Esophagus muscularis mucosa (tissue), 4 donors: ENCODE data around the gene CCNB1IP1. TPM values are rescaled to one million over a fixed set of nuclear protein-coding genes. Genes with fewer than 3 reads are reported as not detected.
"Not testable (repeated sequence)": the region's sequence is repeated elsewhere in the genome, so short reads cannot be mapped to it uniquely, and the experiment has no call there.

ENCODE experiments used
- DNase-seq: peaks from one replicate; pipeline ENCODE4 v3.0.0-alpha.2; 2017; ENCODE audit errors: extremely low spot score
- H3K27ac ChIP-seq, 4 donors: fragments of 200-600 bp; sonication (generic); replicated peaks in 1 of 4; 1 replicate in 3 of 4; 2 replicates in 1 of 4; pipeline ENCODE4 v1.5.1; 2016 to 2019; ENCODE audit warnings: mild to moderate bottlenecking in 1 of 4
- H3K27me3 ChIP-seq, 4 donors: fragments of 200-600 bp; sonication (generic); one replicate each; pipeline versions ENCODE4 v1.5.1 to v1.6.0; 2016 to 2019
- H3K36me3 ChIP-seq, 4 donors: fragments of 200-600 bp; sonication (generic); one replicate each; pipeline ENCODE4 v1.5.1; 2016 to 2019
- H3K4me1 ChIP-seq, 4 donors: fragments of 200-600 bp; sonication (generic); one replicate each; pipeline ENCODE4 v1.5.1; 2016 to 2019
- H3K4me3 ChIP-seq, 4 donors: fragments of 200-600 bp; sonication (generic); 1 replicate in 2 of 4; 2 replicates in 2 of 4; pipeline ENCODE4 v1.5.1; 2016 to 2019; ENCODE audit warnings: mild to moderate bottlenecking in 4 of 4, moderate library complexity in 1 of 4
- H3K9me3 ChIP-seq, 4 donors: fragments of 200-600 bp; sonication (generic); 1 replicate in 3 of 4; 2 replicates in 1 of 4; pipeline ENCODE4 v1.5.1; 2016 to 2019
- EP300 ChIP-seq: sonication (generic); formaldehyde crosslinking; IDR thresholded peaks from one replicate; pipeline ENCODE4 v1.6.1; 2017; ENCODE audit warnings: antibody characterized with exemption
- POLR2A ChIP-seq: fragments of 450-650 bp; IDR thresholded peaks from one replicate; pipeline ENCODE4 v1.6.1; 2017; ENCODE audit warnings: antibody characterized with exemption, moderate library complexity, mild to moderate bottlenecking, low read depth
- POLR2AphosphoS5 ChIP-seq, 2 donors: sonication (generic); formaldehyde crosslinking; IDR thresholded peaks; one replicate each; pipeline ENCODE4 v1.6.1; 2017; ENCODE audit warnings: antibody characterized with exemption in 2 of 2
- WGBS: methylation state at CpG from one replicate; pipeline ENCODE4 v1.1.5; 2018; 5-methylcytosine and 5-hydroxymethylcytosine counted together
- intact Hi-C: fragments of 100-400 bp; cut with DNase I; formaldehyde crosslinking; loops from one replicate; pipeline ENCODE4 v1.15.1; 2023
- small RNA-seq, 3 donors: library from RNA; depleted of rRNA; stranded (forward); fragments of <200 nt; gene quantifications; one replicate each; pipeline ENCODE3, GENCODE V24; 2016
- total RNA-seq, 4 donors: library from RNA; depleted of rRNA; stranded (reverse); fragments of >200 nt; gene quantifications; one replicate each; pipeline versions ENCODE4 v1.1.0 to v1.2.1, GENCODE V29; 2016
- TF ChIP-seq, protein P1 (sequence below), 3 experiments: fragments of 200-600 bp in 2 of 3; fragments of 450-650 bp in 1 of 3; sonication (generic) in 2 of 3; IDR thresholded peaks; one replicate each; pipeline ENCODE4 v1.5.1; 2017 to 2019; ENCODE audit warnings: antibody characterized with exemption in 3 of 3, mild to moderate bottlenecking in 2 of 3, moderate library complexity in 1 of 3

CCNB1IP1 gene
- total RNA-seq, 4 donors from 2014 or later, result 31.8 to 60.6 (median 42.0) TPM

DNA sequence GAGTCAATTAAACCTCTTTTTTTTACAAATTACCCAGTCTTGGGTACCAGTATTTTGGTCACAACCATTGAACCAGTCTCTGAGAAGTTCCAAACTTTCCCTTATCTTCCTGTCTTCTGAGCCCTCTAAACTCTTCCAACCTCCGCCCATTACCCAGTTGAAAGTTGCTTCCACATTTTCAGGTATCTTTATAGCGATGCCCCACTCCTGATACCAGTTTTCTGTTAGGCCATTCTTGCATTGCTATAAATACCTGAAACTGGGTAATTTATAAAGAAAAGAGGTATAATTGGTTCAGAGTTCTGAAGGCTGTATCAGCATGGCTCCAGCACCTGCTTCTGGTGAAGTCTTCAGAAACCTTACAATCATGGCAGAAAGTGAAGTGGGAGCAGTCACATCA is 59.0 kb downstream of the CCNB1IP1 start:
- no peak for TF ChIP-seq EP300
- TF ChIP-seq POLR2AphosphoS5 (IDR thresholded peaks at IDR 0.05), result no peak
- TF ChIP-seq, protein P1, sequence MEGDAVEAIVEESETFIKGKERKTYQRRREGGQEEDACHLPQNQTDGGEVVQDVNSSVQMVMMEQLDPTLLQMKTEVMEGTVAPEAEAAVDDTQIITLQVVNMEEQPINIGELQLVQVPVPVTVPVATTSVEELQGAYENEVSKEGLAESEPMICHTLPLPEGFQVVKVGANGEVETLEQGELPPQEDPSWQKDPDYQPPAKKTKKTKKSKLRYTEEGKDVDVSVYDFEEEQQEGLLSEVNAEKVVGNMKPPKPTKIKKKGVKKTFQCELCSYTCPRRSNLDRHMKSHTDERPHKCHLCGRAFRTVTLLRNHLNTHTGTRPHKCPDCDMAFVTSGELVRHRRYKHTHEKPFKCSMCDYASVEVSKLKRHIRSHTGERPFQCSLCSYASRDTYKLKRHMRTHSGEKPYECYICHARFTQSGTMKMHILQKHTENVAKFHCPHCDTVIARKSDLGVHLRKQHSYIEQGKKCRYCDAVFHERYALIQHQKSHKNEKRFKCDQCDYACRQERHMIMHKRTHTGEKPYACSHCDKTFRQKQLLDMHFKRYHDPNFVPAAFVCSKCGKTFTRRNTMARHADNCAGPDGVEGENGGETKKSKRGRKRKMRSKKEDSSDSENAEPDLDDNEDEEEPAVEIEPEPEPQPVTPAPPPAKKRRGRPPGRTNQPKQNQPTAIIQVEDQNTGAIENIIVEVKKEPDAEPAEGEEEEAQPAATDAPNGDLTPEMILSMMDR (IDR thresholded peaks at IDR 0.05), result no peak
- no peak for TF ChIP-seq POLR2A
- no peaks in the 10 kb centered on the region for H3K4me1 ChIP-seq
- no peaks in the 10 kb centered on the region for H3K9me3 ChIP-seq
- no peak overlapping the region for H3K4me3 ChIP-seq
- no peak overlapping the region for H3K27ac ChIP-seq
- WGBS, result 98% methylated on average over 2 of the region's 2 CpGs
- no peaks in the 10 kb centered on the region for H3K27me3 ChIP-seq
- intact Hi-C loops, result no loop called here
- peaks cover 0 to 14% (median 2%) of the 10 kb centered on the region in 4 donors for H3K36me3 ChIP-seq
- no peak for DNase-seq

DNA sequence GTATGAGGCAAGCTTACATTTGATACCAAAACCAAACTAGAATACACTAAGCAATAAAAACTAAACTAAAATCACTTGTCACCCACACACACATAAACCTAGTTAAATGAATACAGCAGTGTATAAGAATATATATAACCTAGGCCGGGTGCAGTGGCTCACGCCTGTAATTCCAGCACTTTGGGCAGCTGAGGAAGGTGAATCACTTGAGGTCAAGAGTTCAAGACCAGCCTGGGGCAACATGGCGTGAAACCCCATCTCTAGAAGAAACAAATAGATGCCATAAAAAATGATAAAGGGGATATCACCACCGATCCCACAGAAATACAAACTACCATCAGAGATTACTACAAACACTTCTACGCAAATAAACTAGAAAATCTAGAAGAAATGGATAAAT is 68.7 kb downstream of the CCNB1IP1 start:
- H3K9me3 ChIP-seq, intact Hi-C loops, DNase-seq, H3K4me3 ChIP-seq, H3K27me3 ChIP-seq, H3K27ac ChIP-seq, H3K4me1 ChIP-seq, H3K36me3 ChIP-seq: not testable (repeated sequence)
- WGBS, result 95% methylated on average over 5 of the region's 5 CpGs

DNA sequence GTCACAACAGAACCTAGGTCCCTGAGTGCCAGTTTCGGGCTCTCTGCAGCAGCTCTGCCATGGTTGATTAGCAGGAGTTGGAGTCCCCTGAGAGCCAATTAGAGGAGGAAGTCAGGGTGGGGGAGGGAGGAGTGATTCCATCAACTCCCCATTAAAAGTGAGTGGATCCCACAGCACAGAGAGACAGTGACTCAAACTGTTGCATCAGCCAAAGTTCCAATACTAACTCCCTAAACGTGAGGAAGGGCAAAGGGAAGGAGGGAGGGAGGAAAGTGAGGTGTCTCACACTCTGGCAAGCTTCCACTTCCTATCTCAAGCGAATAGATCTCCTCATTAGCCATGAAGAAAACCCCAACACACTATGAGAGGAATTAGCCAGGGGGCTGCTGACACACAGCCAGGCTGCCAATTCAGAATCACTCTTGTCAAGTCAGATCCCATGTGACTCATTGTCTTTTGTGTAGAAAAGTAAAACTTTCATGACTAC is 70.4 kb downstream of the CCNB1IP1 start:
- H3K4me3 ChIP-seq, result no peak overlapping the region
- intact Hi-C loops, result no loop called here
- no peaks in the 10 kb centered on the region for H3K27me3 ChIP-seq
- no peaks in the 10 kb centered on the region for H3K36me3 ChIP-seq
- WGBS, result 53% methylated on average over 3 of the region's 3 CpGs
- DNase-seq, result no peak
- H3K27ac ChIP-seq, result no peak overlapping the region
- H3K9me3 ChIP-seq, result no peaks in the 10 kb centered on the region
- TF ChIP-seq, protein P1 (IDR thresholded peaks at IDR 0.05), result no peak
- no peak for TF ChIP-seq POLR2A
- no peak for TF ChIP-seq POLR2AphosphoS5 (IDR thresholded peaks at IDR 0.05)
- TF ChIP-seq EP300, result no peak
- H3K4me1 ChIP-seq, result no peaks in the 10 kb centered on the region

Small RNA genes within 50 kb of the gene (small RNA-seq; reads per million reads assigned to genes)
- gene SNORA79B (0 to 0.17 (median 0) reads per million in 3 donors), gene SNORD126 (555 to 746 (median 680) reads per million in 3 donors)

Other genes with a start within 250 kb of the CCNB1IP1 start
- not detected for gene OR4K17, start 222.5 kb downstream of the CCNB1IP1 start, total RNA-seq
- gene OR4N5, start 194.5 kb downstream of the CCNB1IP1 start, total RNA-seq, result not detected
- not detected for gene OR11G2, start 142.4 kb downstream of the CCNB1IP1 start, total RNA-seq
- not detected for gene OR11H6, start 109.6 kb downstream of the CCNB1IP1 start, total RNA-seq
- gene OR11H7, start 104.3 kb downstream of the CCNB1IP1 start, total RNA-seq, result not detected
- not detected for gene OR11H4, start 94.0 kb downstream of the CCNB1IP1 start, total RNA-seq
- gene TTC5, start 27.3 kb downstream of the CCNB1IP1 start, total RNA-seq, result 1 to 10 TPM; 5.5 to 8.6 (median 6.5) TPM
- 10 to 100 TPM in 2 of 4 donors, 1 to 10 TPM in 2; 5.8 to 17.4 (median 8.9) TPM for gene PARP2, start 10.4 kb upstream of the CCNB1IP1 start, total RNA-seq
- gene TEP1, start 80.2 kb upstream of the CCNB1IP1 start, total RNA-seq, result 10 to 100 TPM; 17.2 to 28.8 (median 22.9) TPM
- gene KLHL33, start 102.9 kb upstream of the CCNB1IP1 start, total RNA-seq, result under 1 TPM; 0.50 to 0.92 (median 0.77) TPM
- gene OSGEP, start 121.5 kb upstream of the CCNB1IP1 start, total RNA-seq, result 10 to 100 TPM; 23.5 to 36.8 (median 24.8) TPM
- 100 to 1,000 TPM; 101 to 105 (median 104) TPM for gene APEX1, start 121.9 kb upstream of the CCNB1IP1 start, total RNA-seq
- gene PIP4P1, start 128.2 kb upstream of the CCNB1IP1 start, total RNA-seq, result 10 to 100 TPM; 18.7 to 27.9 (median 24.5) TPM
- 10 to 100 TPM in 3 of 4 donors, 1 to 10 TPM in 1; 4.2 to 85.2 (median 14.2) TPM for gene PNP, start 136.1 kb upstream of the CCNB1IP1 start, total RNA-seq
- not detected for gene RNASE10, start 172.3 kb upstream of the CCNB1IP1 start, total RNA-seq
- not detected for gene RNASE9, start 227.8 kb upstream of the CCNB1IP1 start, total RNA-seq